ENCODE data around the gene MED31.
"Not testable (repeated sequence)": the region's sequence is repeated elsewhere in the genome, so short reads cannot be mapped to it uniquely, and the experiment has no call there.

Gene MED31

GRCh38 chr17:6651354-6651918, at the start of gene MED31, which contains the start of gene C17orf100:
MED31 (minus strand) TSS chr17:6651605; CDS start chr17:6651528, 77 bp downstream.
C17orf100 (plus strand) TSS chr17:6651762; CDS start chr17:6651914, 152 bp downstream.
- peak; percentile 94 for DNase-seq (ENCODE audit: low spot score)

GRCh38 chr17:6700948-6701307, 49.5 kb upstream of the MED31 start:
- no peak for DNase-seq (ENCODE audit: low spot score)

- DNase-seq (ENCODE audit: low spot score), result no peak
Observed at GRCh38 chr17:6699997-6700947, 48.9 kb upstream of the MED31 start.

- DNase-seq (ENCODE audit: low spot score), result no peak
Observed at GRCh38 chr17:6698004-6698403, 46.6 kb upstream of the MED31 start.

GRCh38 chr17:6696906-6697305, 45.5 kb upstream of the MED31 start:
- no peak for DNase-seq (ENCODE audit: low spot score)

- no peak for DNase-seq (ENCODE audit: low spot score)
Observed at GRCh38 chr17:6695565-6695964, 44.2 kb upstream of the MED31 start.

GRCh38 chr17:6695051-6695450, 43.6 kb upstream of the MED31 start:
- DNase-seq (ENCODE audit: low spot score), result no peak

- DNase-seq (ENCODE audit: low spot score), result not testable (repeated sequence)
Observed at GRCh38 chr17:6691958-6692357, 40.6 kb upstream of the MED31 start.

GRCh38 chr17:6691546-6691945, 40.1 kb upstream of the MED31 start:
- no peak for DNase-seq (ENCODE audit: low spot score)

- no peak for DNase-seq (ENCODE audit: low spot score)
Observed at GRCh38 chr17:6690641-6691040, 39.2 kb upstream of the MED31 start.

GRCh38 chr17:6688944-6689343, 37.5 kb upstream of the MED31 start:
- DNase-seq (ENCODE audit: low spot score), result no peak

- DNase-seq (ENCODE audit: low spot score), result no peak
Observed at GRCh38 chr17:6686026-6686425, 34.6 kb upstream of the MED31 start.

- DNase-seq (ENCODE audit: low spot score), result no peak
Observed at GRCh38 chr17:6684881-6685767, 33.7 kb upstream of the MED31 start.

- DNase-seq (ENCODE audit: low spot score), result no peak
Observed at GRCh38 chr17:6684460-6684783, 33.0 kb upstream of the MED31 start.

- DNase-seq (ENCODE audit: low spot score), result no peak
Observed at GRCh38 chr17:6683730-6684459, 32.5 kb upstream of the MED31 start.

- DNase-seq (ENCODE audit: low spot score), result no peak
Observed at GRCh38 chr17:6683081-6683684, 31.8 kb upstream of the MED31 start.

- DNase-seq (ENCODE audit: low spot score), result no peak
Observed at GRCh38 chr17:6682339-6682738, 30.9 kb upstream of the MED31 start.

- no peak for DNase-seq (ENCODE audit: low spot score)
Observed at GRCh38 chr17:6681671-6682070, 30.3 kb upstream of the MED31 start.

GRCh38 chr17:6681176-6681575, 29.8 kb upstream of the MED31 start:
- DNase-seq (ENCODE audit: low spot score), result no peak

- DNase-seq (ENCODE audit: low spot score), result no peak
Observed at GRCh38 chr17:6679241-6679640, 27.8 kb upstream of the MED31 start.

- DNase-seq (ENCODE audit: low spot score), result no peak
Observed at GRCh38 chr17:6677946-6678345, 26.5 kb upstream of the MED31 start.
